ENCODE results near the gene DHCR24.
"Not testable (repeated sequence)": the region's sequence is repeated elsewhere in the genome, so short reads cannot be mapped to it uniquely, and the experiment has no call there.

Gene DHCR24, protein sequence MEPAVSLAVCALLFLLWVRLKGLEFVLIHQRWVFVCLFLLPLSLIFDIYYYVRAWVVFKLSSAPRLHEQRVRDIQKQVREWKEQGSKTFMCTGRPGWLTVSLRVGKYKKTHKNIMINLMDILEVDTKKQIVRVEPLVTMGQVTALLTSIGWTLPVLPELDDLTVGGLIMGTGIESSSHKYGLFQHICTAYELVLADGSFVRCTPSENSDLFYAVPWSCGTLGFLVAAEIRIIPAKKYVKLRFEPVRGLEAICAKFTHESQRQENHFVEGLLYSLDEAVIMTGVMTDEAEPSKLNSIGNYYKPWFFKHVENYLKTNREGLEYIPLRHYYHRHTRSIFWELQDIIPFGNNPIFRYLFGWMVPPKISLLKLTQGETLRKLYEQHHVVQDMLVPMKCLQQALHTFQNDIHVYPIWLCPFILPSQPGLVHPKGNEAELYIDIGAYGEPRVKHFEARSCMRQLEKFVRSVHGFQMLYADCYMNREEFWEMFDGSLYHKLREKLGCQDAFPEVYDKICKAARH

GRCh38 chr1:54886724-54887664, at the start of gene DHCR24:
Gene DHCR24 (minus strand): TSS chr1:54887195. CDS start chr1:54887119, 76 bp downstream.
- DNase-seq = peak; percentile 88

- DNase-seq = no peak
Observed at GRCh38 chr1:54936791-54937190, 49.8 kb upstream of the DHCR24 start.

DNA sequence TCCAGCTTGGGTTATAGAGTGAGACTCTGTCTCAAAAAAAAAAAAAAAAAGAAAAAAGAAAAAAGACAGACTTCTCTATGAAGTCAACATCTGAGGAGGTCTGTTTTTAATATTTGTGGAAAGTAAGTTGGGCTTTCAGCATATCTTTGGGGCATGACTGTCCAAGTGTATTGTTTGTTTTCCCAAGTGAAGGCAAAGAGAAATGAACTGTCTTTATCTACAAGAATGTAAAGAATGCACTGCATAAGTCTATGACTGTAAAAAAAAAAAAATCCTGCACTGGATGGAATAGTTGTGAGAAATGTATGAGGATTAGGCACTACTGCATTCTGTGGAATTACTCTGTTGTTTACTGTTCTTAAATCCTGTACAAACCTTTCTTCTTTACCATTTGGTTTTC, 47.9 kb upstream of the DHCR24 start:
- peak; percentile 95 for DNase-seq

- not testable (repeated sequence) for DNase-seq
Observed at GRCh38 chr1:54934081-54934480, 47.1 kb upstream of the DHCR24 start.

DNA sequence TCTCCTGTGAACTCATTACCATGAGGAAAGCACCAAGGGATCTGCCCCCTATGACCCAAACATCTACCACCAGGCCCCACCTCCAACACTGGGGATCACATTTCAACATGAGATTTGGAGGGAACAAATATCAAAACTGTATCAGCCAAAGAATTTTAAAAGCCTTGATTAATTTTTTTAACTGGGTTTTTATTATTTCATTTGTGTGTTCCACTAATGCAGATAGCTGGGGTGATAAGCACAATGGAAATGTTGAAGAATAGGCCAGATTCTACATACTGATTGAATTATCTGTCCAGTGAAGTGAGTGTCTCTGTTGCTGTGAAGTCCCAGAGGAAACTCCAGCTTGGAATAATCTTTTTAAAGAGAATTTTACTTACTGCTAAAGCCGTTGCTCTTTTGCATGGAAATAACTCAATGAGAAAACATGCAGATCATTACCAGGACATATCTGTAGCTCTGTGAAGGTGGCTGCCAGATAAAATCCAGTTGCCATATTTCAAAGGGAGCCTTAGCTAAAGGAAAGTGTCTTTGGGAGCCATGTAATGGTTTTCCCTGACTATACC, 44.4 kb upstream of the DHCR24 start:
- DNase-seq = no peak

GRCh38 chr1:54929700-54930099, 42.7 kb upstream of the DHCR24 start:
- DNase-seq = no peak

- no peak for DNase-seq
Observed at GRCh38 chr1:54928327-54928726, 41.3 kb upstream of the DHCR24 start.

DNA sequence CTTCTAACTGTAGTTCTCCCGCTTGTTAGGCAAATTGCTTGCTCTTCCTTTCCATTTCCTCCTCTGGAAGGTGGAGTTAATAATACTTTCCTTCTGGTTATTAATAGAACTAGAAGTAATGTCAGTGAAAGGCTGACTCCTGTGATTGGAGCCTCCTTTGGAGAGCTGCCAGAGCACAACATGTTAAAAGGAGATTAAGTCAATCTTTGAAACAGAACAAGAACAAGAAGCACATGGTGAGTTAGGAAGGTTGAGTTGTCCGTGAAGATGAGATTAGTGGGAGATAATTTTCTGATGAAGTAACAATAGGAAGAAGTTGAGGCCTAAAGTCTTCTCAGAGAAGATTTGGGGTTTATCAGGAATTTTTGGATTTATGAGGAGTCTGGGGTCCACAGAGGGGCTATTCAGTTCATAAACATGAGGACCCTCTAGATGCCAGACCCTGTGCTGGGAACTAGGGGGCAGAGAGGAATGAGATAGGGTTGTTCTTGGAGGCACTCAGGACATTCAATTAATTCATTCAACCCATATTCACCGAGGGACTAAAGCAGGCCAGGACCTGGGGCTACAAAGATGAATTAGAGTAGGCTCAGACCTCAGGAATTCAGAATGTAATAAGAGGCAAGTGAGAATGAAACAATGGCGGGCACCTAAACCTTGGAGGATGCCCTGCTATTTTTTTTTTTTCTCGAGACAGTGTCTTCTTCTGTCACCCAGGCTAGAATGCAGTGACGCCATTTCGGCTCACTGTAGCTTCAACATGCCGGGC, 40.7 kb upstream of the DHCR24 start:
- DNase-seq = peak; percentile 35

- DNase-seq = no peak
Observed at GRCh38 chr1:54926970-54927369, 40.0 kb upstream of the DHCR24 start.

GRCh38 chr1:54922921-54923421, 36.0 kb upstream of the DHCR24 start:
- DNase-seq = no peak

GRCh38 chr1:54922040-54922761, 35.2 kb upstream of the DHCR24 start:
- no peak for DNase-seq

DNA sequence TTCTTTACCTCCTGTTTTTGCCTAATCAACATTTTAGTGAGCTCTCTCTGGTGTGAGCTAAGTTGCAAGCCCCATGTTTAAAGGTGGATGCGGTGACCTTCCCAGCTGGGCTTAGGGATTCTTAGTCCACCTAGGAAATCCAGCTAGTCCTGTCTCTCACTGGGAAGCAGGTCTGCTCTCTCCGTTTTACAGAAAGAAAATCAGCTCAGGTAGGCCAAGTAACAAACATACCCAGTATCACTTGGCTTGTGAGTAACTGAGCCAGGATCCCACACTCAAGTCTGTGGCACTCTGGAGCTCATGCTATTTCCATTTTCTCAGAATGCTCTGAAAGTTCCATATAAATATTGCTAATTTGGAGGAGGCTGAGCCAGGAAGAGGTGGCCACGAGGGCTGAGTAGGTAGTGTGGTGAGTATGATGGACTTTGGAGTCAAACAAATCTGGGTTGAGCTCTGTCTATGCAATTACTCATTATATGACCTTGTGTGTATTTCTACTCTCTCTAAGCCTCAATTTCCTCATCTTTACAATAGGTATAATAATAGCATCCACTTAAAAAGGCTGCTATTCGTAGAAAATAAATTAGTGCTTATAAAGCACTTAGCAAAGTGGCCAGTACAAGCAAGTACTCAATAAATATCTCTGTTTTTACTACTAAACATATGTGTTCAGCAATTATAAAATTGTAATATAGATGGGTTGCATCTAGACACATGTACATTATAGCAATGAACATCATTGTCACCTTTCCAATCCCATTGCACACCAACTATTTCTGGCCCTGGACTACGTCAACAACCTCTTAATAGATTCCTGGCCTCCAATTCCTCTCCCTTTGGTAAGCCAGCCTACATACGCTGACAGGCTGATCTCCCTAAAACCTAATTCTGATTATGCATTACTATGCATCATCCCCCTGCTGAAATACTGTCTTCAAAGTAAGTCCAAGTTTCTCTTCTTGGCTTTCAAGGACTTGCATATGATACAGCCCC, 32.7 kb upstream of the DHCR24 start:
- no peak for DNase-seq

DNA sequence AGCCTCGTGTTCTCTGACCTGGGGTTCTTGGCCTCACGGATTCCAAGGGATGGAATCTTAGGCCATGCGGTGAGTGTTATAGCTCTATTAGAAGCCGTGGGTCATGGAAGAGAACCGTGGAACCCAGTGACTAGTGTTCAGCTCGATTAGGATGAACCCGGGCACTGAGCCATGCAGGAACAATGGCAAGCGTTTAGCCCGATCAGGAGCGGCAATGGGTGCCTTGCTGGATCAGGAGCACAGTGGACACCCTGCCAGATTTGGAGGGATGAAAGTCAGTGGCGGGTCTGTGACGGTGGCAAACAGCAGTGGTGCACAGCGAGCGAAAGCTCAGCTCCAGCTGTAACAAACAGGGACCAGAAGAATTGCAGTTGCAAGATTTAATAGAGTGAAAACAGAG, 24.1 kb upstream of the DHCR24 start:
- not testable (repeated sequence) for DNase-seq

- DNase-seq = no peak
Observed at GRCh38 chr1:54906586-54906985, 19.6 kb upstream of the DHCR24 start.

DNA sequence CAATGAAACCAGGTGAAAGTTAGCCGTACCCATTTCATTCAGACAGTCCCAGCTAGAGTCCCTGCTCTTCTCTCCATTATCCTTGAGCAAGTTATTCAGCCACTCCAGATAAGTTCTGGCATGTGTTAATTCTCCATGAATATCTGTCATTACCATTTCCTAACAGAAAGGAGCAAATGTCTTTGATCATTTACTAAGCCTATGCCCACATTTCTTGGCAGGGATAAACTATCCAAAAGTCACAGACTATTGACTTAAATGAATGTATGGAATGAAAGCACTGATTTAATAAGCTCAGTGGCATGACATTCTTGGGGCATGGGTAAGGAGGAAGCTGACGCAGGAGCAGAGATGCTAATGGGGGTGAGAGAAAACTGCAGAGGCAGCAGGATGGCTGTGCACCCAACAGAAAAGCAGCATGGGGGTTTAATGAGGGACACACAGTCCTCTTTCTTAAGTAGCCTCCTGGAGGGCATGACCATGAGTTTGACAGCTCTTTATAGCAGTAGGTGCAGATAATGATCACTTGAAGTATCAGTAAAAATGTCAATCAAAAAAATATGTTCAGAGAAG, 17.6 kb upstream of the DHCR24 start:
- DNase-seq = peak; percentile 96

GRCh38 chr1:54894271-54894670, 7.3 kb upstream of the DHCR24 start:
- DNase-seq = no peak

- DNase-seq = no peak
Observed at GRCh38 chr1:54892586-54892985, 5.6 kb upstream of the DHCR24 start.

- no peak for DNase-seq
Observed at GRCh38 chr1:54889132-54889725, 2.2 kb upstream of the DHCR24 start.

DNA sequence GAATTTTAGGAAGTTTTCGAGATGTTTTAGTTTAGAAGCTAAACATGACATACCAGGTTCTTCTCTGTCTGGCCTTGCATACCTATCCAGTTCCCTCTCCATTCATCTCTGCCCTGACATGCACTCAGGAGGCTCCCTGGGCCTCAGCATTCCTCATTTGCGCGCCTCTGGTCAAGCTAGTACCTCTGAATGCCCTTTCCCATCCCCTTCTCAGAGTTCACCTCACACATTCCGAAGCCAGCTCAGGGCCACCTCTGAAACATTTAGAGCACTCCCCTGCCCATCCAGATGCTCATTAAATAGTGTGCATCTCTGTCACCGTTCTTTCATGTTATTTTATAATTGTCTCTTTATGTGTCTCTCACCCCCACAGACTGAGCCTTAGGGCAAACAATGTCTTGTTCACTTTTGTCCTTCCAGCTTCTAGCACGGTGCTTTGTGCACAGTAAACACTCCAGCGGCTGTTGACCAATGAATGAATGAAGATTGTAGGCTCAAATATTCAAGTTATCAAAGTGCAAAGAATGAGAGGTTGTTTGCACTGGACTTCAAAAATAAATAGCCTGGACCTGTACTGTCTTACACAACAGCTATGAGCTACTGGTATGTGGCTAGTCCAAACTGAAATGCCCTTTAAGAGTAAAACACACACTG, 1.2 kb upstream of the DHCR24 start:
- no peak for DNase-seq
